B cell (primary cell): Measurements from ENCODE around the gene IGFBP7.

Experiments used
- CTCF ChIP-seq: fragments of 200-600 bp; IDR thresholded peaks from one replicate; pipeline ENCODE4 v1.8.0; 2022; ENCODE audit warnings: antibody characterized with exemption, mild to moderate bottlenecking
- EZH2 ChIP-seq: IDR thresholded peaks from 2 replicates; pipeline ENCODE4 v1.6.1; 2012; ENCODE audit warnings: borderline replicate concordance, low read depth, mild to moderate bottlenecking, moderate library complexity, low read length; ENCODE audit not compliant: insufficient read depth, poor library complexity, severe bottlenecking

DNA sequence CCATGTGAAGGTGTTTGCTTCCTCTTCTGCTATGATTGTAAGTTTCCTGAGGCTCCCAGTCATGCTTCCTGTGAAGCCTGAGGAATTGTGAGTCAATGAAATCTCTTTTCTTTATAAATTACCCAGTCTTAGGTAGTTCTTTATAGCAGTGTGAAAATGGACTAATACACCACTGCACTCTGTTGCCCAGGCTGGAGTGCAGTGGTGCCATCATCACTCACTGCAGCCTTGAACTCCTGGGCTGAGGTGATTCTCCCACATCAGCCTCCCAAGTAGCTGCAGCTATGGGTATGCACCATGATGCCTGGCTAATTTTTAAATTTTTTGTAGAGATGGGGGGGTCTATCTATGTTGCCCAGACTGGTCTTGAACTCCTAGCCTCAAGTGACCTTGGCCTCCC is 15.8 kb upstream of the IGFBP7 start:
- TF ChIP-seq CTCF (no peak), EZH2 (no peak)
